Osteoblast (primary cell): ENCODE results near the gene GPC5. TPM values are rescaled to one million over a fixed set of nuclear protein-coding genes. Genes with fewer than 3 reads are reported as not detected.

ENCODE experiments used
- DNase-seq: peaks from one replicate; pipeline ENCODE4 v3.0.0; 2011; ENCODE audit warnings: low spot score, mixed read lengths; ENCODE audit not compliant: insufficient read length; ENCODE audit errors: missing footprints
- H2AFZ ChIP-seq: 2 replicates; pipeline ENCODE4 v1.6.0; 2011; ENCODE audit warnings: mild to moderate bottlenecking, low read length
- H3K27ac ChIP-seq: 2 replicates; pipeline ENCODE4 v1.5.1; 2011; ENCODE audit warnings: mild to moderate bottlenecking, low read depth, low read length, moderate library complexity
- H3K27me3 ChIP-seq: 2 replicates; pipeline ENCODE4 v1.6.0; 2012; ENCODE audit warnings: mild to moderate bottlenecking, control low read depth, inconsistent platforms, low read length, moderate library complexity; ENCODE audit not compliant: insufficient read depth
- H3K36me3 ChIP-seq: 2 replicates; pipeline ENCODE4 v1.5.1; 2011; ENCODE audit warnings: mild to moderate bottlenecking, low read length, control low read depth, moderate library complexity; ENCODE audit not compliant: insufficient read depth
- H3K4me1 ChIP-seq: 2 replicates; pipeline ENCODE4 v1.5.1; 2011; ENCODE audit warnings: mild to moderate bottlenecking, low read length, control low read depth, moderate library complexity; ENCODE audit not compliant: insufficient read depth
- H3K4me2 ChIP-seq: 2 replicates; pipeline ENCODE4 v1.6.0; 2011; ENCODE audit warnings: mild to moderate bottlenecking, low read length; ENCODE audit not compliant: insufficient read depth
- H3K4me3 ChIP-seq: fragments of 200-600 bp; sonication (generic); 3 replicates; pipeline ENCODE4 v1.5.1; 2012; ENCODE audit warnings: mild to moderate bottlenecking, low read length, inconsistent platforms; ENCODE audit not compliant: insufficient read depth
- H3K79me2 ChIP-seq: 2 replicates; pipeline ENCODE4 v1.6.0; 2012; ENCODE audit warnings: mild to moderate bottlenecking, low read length, control low read depth, inconsistent platforms; ENCODE audit not compliant: insufficient read depth
- H3K9me3 ChIP-seq: 2 replicates; pipeline ENCODE4 v1.5.1; 2011; ENCODE audit warnings: low read depth, low read length, control low read depth
- H4K20me1 ChIP-seq: 2 replicates; pipeline ENCODE4 v1.6.0; 2012; ENCODE audit warnings: mild to moderate bottlenecking, low read length, control low read depth; ENCODE audit not compliant: insufficient read depth
- CTCF ChIP-seq: IDR thresholded peaks from 2 replicates; pipeline ENCODE4 v1.5.1; 2011; ENCODE audit warnings: mild to moderate bottlenecking, low read depth, low read length, moderate library complexity; ENCODE audit errors: extremely low read depth
- total RNA-seq: library from RNA; depleted of rRNA; stranded (reverse); fragments of >200 nt; gene quantifications from 2 replicates; pipeline ENCODE4 v1.2.3, GENCODE V29; 2012

Gene GPC5
- total RNA-seq, 1 donor = 0.36 TPM

- Histone ChIP-seq H3K4me3 (no peak overlapping the region), H3K9me3 (no peaks in the 10 kb centered on the region), H3K4me2 (no peak overlapping the region), H4K20me1 (no peaks in the 10 kb centered on the region), H3K36me3 (no peaks in the 10 kb centered on the region), H2AFZ (no peak overlapping the region), H3K27me3 (no peaks in the 10 kb centered on the region), H3K27ac (no peak overlapping the region), H3K79me2 (no peaks in the 10 kb centered on the region), H3K4me1 (no peaks in the 10 kb centered on the region)
- DNase-seq = no peak
- no peak for TF ChIP-seq CTCF
Observed at GRCh38 chr13:91643394-91643793, 245.0 kb downstream of the GPC5 start.

- Histone ChIP-seq H3K4me3 (no peak overlapping the region), H2AFZ (no peak overlapping the region), H3K27me3 (no peaks in the 10 kb centered on the region), H3K9me3 (peaks cover 3% of the 10 kb centered on the region), H4K20me1 (no peaks in the 10 kb centered on the region), H3K79me2 (no peaks in the 10 kb centered on the region), H3K4me2 (no peak overlapping the region), H3K36me3 (no peaks in the 10 kb centered on the region), H3K27ac (no peak overlapping the region), H3K4me1 (no peaks in the 10 kb centered on the region)
- DNase-seq = no peak
- TF ChIP-seq CTCF = no peak
Observed at GRCh38 chr13:91644806-91645205, 246.4 kb downstream of the GPC5 start.

GRCh38 chr13:91647361-91647990, 249.1 kb downstream of the GPC5 start:
- Histone ChIP-seq H3K4me3 (no peak overlapping the region), H3K27me3 (no peaks in the 10 kb centered on the region), H3K4me2 (no peak overlapping the region), H3K27ac (no peak overlapping the region), H3K4me1 (no peaks in the 10 kb centered on the region), H2AFZ (no peak overlapping the region), H3K79me2 (no peaks in the 10 kb centered on the region), H4K20me1 (no peaks in the 10 kb centered on the region), H3K9me3 (peaks cover 3% of the 10 kb centered on the region), H3K36me3 (no peaks in the 10 kb centered on the region)
- TF ChIP-seq CTCF = no peak
- no peak for DNase-seq

GRCh38 chr13:91648012-91648411, 249.6 kb downstream of the GPC5 start:
- Histone ChIP-seq H2AFZ (no peak overlapping the region), H3K27me3 (no peaks in the 10 kb centered on the region), H3K79me2 (no peaks in the 10 kb centered on the region), H3K4me1 (no peaks in the 10 kb centered on the region), H3K27ac (no peak overlapping the region), H3K4me2 (no peak overlapping the region), H3K9me3 (peaks cover 3% of the 10 kb centered on the region), H4K20me1 (no peaks in the 10 kb centered on the region), H3K36me3 (no peaks in the 10 kb centered on the region), H3K4me3 (no peak overlapping the region)
- TF ChIP-seq CTCF = no peak
- no peak for DNase-seq
